LNCAP (cell line): ENCODE measurements around the gene PRR36.
A peak's percentile ranks its signal among the peaks of the same experiment; 100 is the strongest.

Source experiments
- CTCF ChIP-seq: fragments of 450-650 bp; IDR thresholded peaks from 2 replicates; pipeline ENCODE4 v1.5.1; 2017; ENCODE audit warnings: mild to moderate bottlenecking

The PRR36 gene

GRCh38 chr19:7904074-7905020 is 30.2 kb upstream of the PRR36 start:
- no peak for TF ChIP-seq CTCF

- peak; percentile 95 for TF ChIP-seq CTCF
Observed at GRCh38 chr19:7903244-7904073, 29.3 kb upstream of the PRR36 start, which contains the start of gene MAP2K7. TSS of gene MAP2K7 (plus strand) at chr19:7903877. CDS start at chr19:7903945, 68 bp downstream.

- TF ChIP-seq CTCF: no peak
Observed at GRCh38 chr19:7902796-7903243, 28.6 kb upstream of the PRR36 start.

- TF ChIP-seq CTCF: no peak
Observed at GRCh38 chr19:7901337-7901736, 27.1 kb upstream of the PRR36 start.

GRCh38 chr19:7900931-7901330 is 26.7 kb upstream of the PRR36 start:
- no peak for TF ChIP-seq CTCF

GRCh38 chr19:7900401-7900870 is 26.2 kb upstream of the PRR36 start:
- no peak for TF ChIP-seq CTCF

GRCh38 chr19:7899751-7900378 is 25.7 kb upstream of the PRR36 start:
- TF ChIP-seq CTCF: no peak
